Mesendoderm (in vitro differentiated cells): ENCODE measurements around the gene NSD1.

Source experiments
- DNase-seq: peaks from one replicate; pipeline ENCODE4 v3.0.0; 2013
- H2AK5ac ChIP-seq: 2 replicates; pipeline ENCODE4 v1.6.1; 2013; ENCODE audit warnings: low read length, inconsistent platforms
- H2BK120ac ChIP-seq: 2 replicates; pipeline ENCODE4 v1.6.1; 2013; ENCODE audit warnings: low read depth, mild to moderate bottlenecking, low read length, moderate library complexity, mixed read lengths
- H2BK15ac ChIP-seq: replicated peaks from 2 replicates; pipeline ENCODE4 v1.6.1; 2013; ENCODE audit warnings: low read depth, mild to moderate bottlenecking, moderate library complexity
- H2BK5ac ChIP-seq: 2 replicates; pipeline ENCODE4 v1.6.1; 2013; ENCODE audit warnings: low read length, inconsistent platforms
- H3K18ac ChIP-seq: 2 replicates; pipeline ENCODE4 v1.6.1; 2013; ENCODE audit warnings: mild to moderate bottlenecking, low read length, mixed read lengths
- H3K23ac ChIP-seq: one replicate; pipeline ENCODE4 v1.6.1; 2013; ENCODE audit warnings: low read length
- H3K27ac ChIP-seq: 2 replicates; pipeline ENCODE4 v1.5.1; 2013; ENCODE audit warnings: low read depth, mild to moderate bottlenecking, inconsistent platforms, low read length, moderate library complexity
- H3K27me3 ChIP-seq: 2 replicates; pipeline ENCODE4 v1.6.1; 2013; ENCODE audit warnings: low read length, control low read depth, mild to moderate bottlenecking, inconsistent platforms; ENCODE audit not compliant: insufficient read depth, poor library complexity
- H3K36me3 ChIP-seq: 2 replicates; pipeline ENCODE4 v1.6.1; 2013; ENCODE audit warnings: low read length, inconsistent platforms; ENCODE audit not compliant: control insufficient read depth, insufficient read depth
- H3K4ac ChIP-seq: one replicate; pipeline ENCODE4 v1.6.1; 2013; ENCODE audit warnings: low read depth, mild to moderate bottlenecking, low read length, moderate library complexity
- H3K4me1 ChIP-seq: 2 replicates; pipeline ENCODE4 v1.6.1; 2013; ENCODE audit warnings: low read depth, low read length, inconsistent platforms; ENCODE audit not compliant: control insufficient read depth
- H3K4me2 ChIP-seq: 2 replicates; pipeline ENCODE4 v1.6.1; 2013; ENCODE audit warnings: low read length
- H3K4me3 ChIP-seq: 2 replicates; pipeline ENCODE4 v1.5.1; 2013; ENCODE audit warnings: mild to moderate bottlenecking, low read length
- H3K56ac ChIP-seq: one replicate; pipeline ENCODE4 v1.6.1; 2013; ENCODE audit warnings: low read length
- H3K79me1 ChIP-seq: 2 replicates; pipeline ENCODE4 v1.6.1; 2013; ENCODE audit warnings: low read length, inconsistent platforms
- H3K79me2 ChIP-seq: 2 replicates; pipeline ENCODE4 v1.6.1; 2013; ENCODE audit warnings: mild to moderate bottlenecking, low read length; ENCODE audit not compliant: control insufficient read depth, insufficient read depth
- H3K9ac ChIP-seq: 2 replicates; pipeline ENCODE4 v1.6.1; 2013; ENCODE audit warnings: low read length, inconsistent platforms
- H4K5ac ChIP-seq: one replicate; pipeline ENCODE4 v1.6.1; 2013; ENCODE audit warnings: low read length
- H4K8ac ChIP-seq: one replicate; pipeline ENCODE4 v1.6.1; 2013; ENCODE audit warnings: low read depth, mild to moderate bottlenecking, control low read depth, low read length, moderate library complexity
- WGBS: extraction: QIAGEN DNeasy Blood & Tissue Kit; methylation state at CpG from one replicate; pipeline ENCODE4 v1.1.7; 2013; ENCODE audit warnings: low lambda C conversion rate, missing lambda C conversion rate; ENCODE audit not compliant: insufficient coverage; ENCODE audit errors: extremely low coverage; 5-methylcytosine and 5-hydroxymethylcytosine counted together

Gene NSD1

GRCh38 chr5:177179431-177179830 is 45.9 kb downstream of the NSD1 start:
- Histone ChIP-seq H3K4me3 (no peak overlapping the region), H2AK5ac (no peak overlapping the region), H2BK120ac (no peak overlapping the region), H3K56ac (no peak overlapping the region), H3K36me3 (no peaks in the 10 kb centered on the region), H3K79me1 (peaks cover 8% of the 10 kb centered on the region), H3K4ac (no peak overlapping the region), H2BK15ac (no peak overlapping the region), H4K8ac (no peak overlapping the region), H3K9ac (no peak overlapping the region), H3K27ac (no peak overlapping the region), H3K23ac (no peak overlapping the region), H3K4me1 (no peaks in the 10 kb centered on the region), H3K79me2 (peaks cover 47% of the 10 kb centered on the region), H2BK5ac (no peak overlapping the region), H3K27me3 (no peaks in the 10 kb centered on the region), H3K18ac (no peak overlapping the region), H4K5ac (no peak overlapping the region), H3K4me2 (no peak overlapping the region)
- no CpG with 5 or more reads among the region's 3 CpGs for WGBS
- no peak for DNase-seq

- Histone ChIP-seq H3K27ac (no peak overlapping the region), H3K23ac (no peak overlapping the region), H3K79me1 (peaks cover 15% of the 10 kb centered on the region), H3K27me3 (no peaks in the 10 kb centered on the region), H3K56ac (no peak overlapping the region), H3K36me3 (no peaks in the 10 kb centered on the region), H3K4me1 (no peaks in the 10 kb centered on the region), H2BK15ac (no peak overlapping the region), H2BK120ac (no peak overlapping the region), H2BK5ac (no peak overlapping the region), H3K79me2 (peaks cover 41% of the 10 kb centered on the region), H3K9ac (no peak overlapping the region), H4K5ac (no peak overlapping the region), H3K18ac (no peak overlapping the region), H2AK5ac (no peak overlapping the region), H4K8ac (no peak overlapping the region), H3K4me2 (no peak overlapping the region), H3K4ac (no peak overlapping the region), H3K4me3 (no peak overlapping the region)
- no CpG with 5 or more reads among the region's 3 CpGs for WGBS
- no peak for DNase-seq
Observed at GRCh38 chr5:177183142-177183541, 49.6 kb downstream of the NSD1 start.

- H2BK120ac ChIP-seq = no peak overlapping the region
- DNase-seq = no peak
- no CpG with 5 or more reads among the region's 3 CpGs for WGBS
- H3K4me1 ChIP-seq = no peaks in the 10 kb centered on the region
- H3K4me3 ChIP-seq = no peak overlapping the region
- H3K56ac ChIP-seq = no peak overlapping the region
- no peak overlapping the region for H3K4ac ChIP-seq
- H3K27ac ChIP-seq = no peak overlapping the region
- no peak overlapping the region for H3K9ac ChIP-seq
- H4K8ac ChIP-seq = no peak overlapping the region
- H3K4me2 ChIP-seq = no peak overlapping the region
- H2AK5ac ChIP-seq = no peak overlapping the region
- peaks cover 38% of the 10 kb centered on the region for H3K79me2 ChIP-seq
- no peak overlapping the region for H2BK15ac ChIP-seq
- H4K5ac ChIP-seq = no peak overlapping the region
- H2BK5ac ChIP-seq = no peak overlapping the region
- peaks cover 13% of the 10 kb centered on the region for H3K79me1 ChIP-seq
- no peak overlapping the region for H3K18ac ChIP-seq
- H3K27me3 ChIP-seq = no peaks in the 10 kb centered on the region
- H3K36me3 ChIP-seq = no peaks in the 10 kb centered on the region
- no peak overlapping the region for H3K23ac ChIP-seq
Observed at GRCh38 chr5:177183766-177184360, 50.3 kb downstream of the NSD1 start.

GRCh38 chr5:177185993-177186392 is 52.4 kb downstream of the NSD1 start:
- Histone ChIP-seq H3K4ac (no peak overlapping the region), H2BK15ac (no peak overlapping the region), H2AK5ac (no peak overlapping the region), H3K4me1 (no peaks in the 10 kb centered on the region), H2BK120ac (no peak overlapping the region), H3K56ac (no peak overlapping the region), H3K79me2 (peaks cover 34% of the 10 kb centered on the region), H3K23ac (no peak overlapping the region), H3K79me1 (peaks cover 12% of the 10 kb centered on the region), H3K18ac (no peak overlapping the region), H3K4me2 (no peak overlapping the region), H3K27ac (no peak overlapping the region), H3K27me3 (no peaks in the 10 kb centered on the region), H2BK5ac (no peak overlapping the region), H3K4me3 (no peak overlapping the region), H3K9ac (no peak overlapping the region), H3K36me3 (no peaks in the 10 kb centered on the region), H4K5ac (no peak overlapping the region), H4K8ac (no peak overlapping the region)
- WGBS = no CpG with 5 or more reads among the region's 2 CpGs
- DNase-seq = no peak

- no peak overlapping the region for H3K27ac ChIP-seq
- H3K79me2 ChIP-seq = peaks cover 32% of the 10 kb centered on the region
- WGBS = 100% methylated on average over 1 of the region's 6 CpGs
- no peak overlapping the region for H4K5ac ChIP-seq
- H2BK15ac ChIP-seq = no peak overlapping the region
- no peaks in the 10 kb centered on the region for H3K27me3 ChIP-seq
- H2BK120ac ChIP-seq = no peak overlapping the region
- H3K23ac ChIP-seq = no peak overlapping the region
- H3K9ac ChIP-seq = no peak overlapping the region
- DNase-seq = no peak
- H2AK5ac ChIP-seq = no peak overlapping the region
- H3K56ac ChIP-seq = no peak overlapping the region
- no peak overlapping the region for H4K8ac ChIP-seq
- H3K4me1 ChIP-seq = no peaks in the 10 kb centered on the region
- H2BK5ac ChIP-seq = no peak overlapping the region
- no peak overlapping the region for H3K4ac ChIP-seq
- no peak overlapping the region for H3K4me2 ChIP-seq
- peaks cover 12% of the 10 kb centered on the region for H3K79me1 ChIP-seq
- no peak overlapping the region for H3K18ac ChIP-seq
- H3K36me3 ChIP-seq = no peaks in the 10 kb centered on the region
- H3K4me3 ChIP-seq = no peak overlapping the region
Observed at GRCh38 chr5:177186645-177187044, 53.1 kb downstream of the NSD1 start.

- H2BK5ac ChIP-seq = no peak overlapping the region
- H2BK15ac ChIP-seq = no peak overlapping the region
- H3K79me1 ChIP-seq = peaks cover 9% of the 10 kb centered on the region
- H2BK120ac ChIP-seq = no peak overlapping the region
- H3K4ac ChIP-seq = no peak overlapping the region
- no peak overlapping the region for H4K8ac ChIP-seq
- H3K9ac ChIP-seq = no peak overlapping the region
- no CpG with 5 or more reads among the region's 3 CpGs for WGBS
- H3K56ac ChIP-seq = no peak overlapping the region
- H3K79me2 ChIP-seq = peaks cover 28% of the 10 kb centered on the region
- H3K4me2 ChIP-seq = no peak overlapping the region
- no peak overlapping the region for H3K18ac ChIP-seq
- H4K5ac ChIP-seq = no peak overlapping the region
- no peaks in the 10 kb centered on the region for H3K27me3 ChIP-seq
- no peak overlapping the region for H3K4me3 ChIP-seq
- DNase-seq = no peak
- H3K4me1 ChIP-seq = no peaks in the 10 kb centered on the region
- no peak overlapping the region for H3K23ac ChIP-seq
- no peak overlapping the region for H3K27ac ChIP-seq
- H3K36me3 ChIP-seq = no peaks in the 10 kb centered on the region
- H2AK5ac ChIP-seq = no peak overlapping the region
Observed at GRCh38 chr5:177188775-177189174, 55.2 kb downstream of the NSD1 start.
